Neural cell (in vitro differentiated cells): Measurements from ENCODE around the gene PRRX1. TPM values are rescaled to one million over a fixed set of nuclear protein-coding genes. Genes with fewer than 3 reads are reported as not detected.

Source experiments
- H2AFZ ChIP-seq: fragments of 200-600, 300-800 bp; sonication (generic), shearing (Covaris generic); 2 replicates; pipeline ENCODE4 v1.6.0; 2014; ENCODE audit warnings: low read depth, mild to moderate bottlenecking, antibody characterized with exemption, low read length, moderate library complexity
- H3F3A ChIP-seq: fragments of 200-600 bp; shearing (Covaris generic); 2 replicates; pipeline ENCODE4 v1.6.1; 2016; ENCODE audit warnings: mild to moderate bottlenecking, moderate library complexity, mixed read lengths, antibody characterized with exemption, low read length; ENCODE audit not compliant: insufficient read depth, poor library complexity, severe bottlenecking
- H3K27ac ChIP-seq: fragments of 200-600, 300-800 bp; sonication (generic), shearing (Covaris generic); 2 replicates; pipeline ENCODE4 v1.5.1; 2014; ENCODE audit warnings: mild to moderate bottlenecking, low read length, moderate library complexity
- H3K27me3 ChIP-seq: fragments of 300-800, 200-600 bp; sonication (generic), shearing (Covaris generic); 2 replicates; pipeline ENCODE4 v1.6.0; 2014; ENCODE audit warnings: mild to moderate bottlenecking, low read depth, low read length, moderate library complexity; ENCODE audit not compliant: insufficient read depth
- H3K36me3 ChIP-seq: fragments of 300-800, 200-600 bp; sonication (generic), shearing (Covaris generic); 2 replicates; pipeline ENCODE4 v1.5.1; 2014; ENCODE audit warnings: mild to moderate bottlenecking, antibody characterized with exemption, low read length, moderate library complexity; ENCODE audit not compliant: insufficient read depth
- H3K4me2 ChIP-seq: fragments of 300-800, 200-600 bp; sonication (generic), shearing (Covaris generic); 2 replicates; pipeline ENCODE4 v1.6.0; 2014; ENCODE audit warnings: mild to moderate bottlenecking, low read length
- H3K4me3 ChIP-seq: fragments of 300-800, 200-600 bp; sonication (generic), shearing (Covaris generic); 2 replicates; pipeline ENCODE4 v1.5.1; 2014; ENCODE audit warnings: mild to moderate bottlenecking, low read length, moderate library complexity
- H3K79me2 ChIP-seq: fragments of 200-600 bp; shearing (Covaris generic); replicated peaks from 2 replicates; pipeline ENCODE4 v1.6.0; 2014; ENCODE audit warnings: mild to moderate bottlenecking, low read length, moderate library complexity; ENCODE audit not compliant: insufficient read depth
- H3K9ac ChIP-seq: fragments of 300-800, 200-600 bp; sonication (generic), shearing (Covaris generic); 2 replicates; pipeline ENCODE4 v1.6.1; 2016; ENCODE audit warnings: mild to moderate bottlenecking, low read length, mixed read lengths
- H3K9me2 ChIP-seq: fragments of 200-600 bp; shearing (Covaris generic); 2 replicates; pipeline ENCODE4 v1.6.1; 2016; ENCODE audit warnings: mild to moderate bottlenecking, low read length, mixed read lengths; ENCODE audit not compliant: insufficient read depth
- H3K9me3 ChIP-seq: fragments of 200-600, 300-800 bp; sonication (generic), shearing (Covaris generic); 2 replicates; pipeline ENCODE4 v1.6.1; 2016; ENCODE audit warnings: mild to moderate bottlenecking, mixed run types, low read length, moderate library complexity, mixed read lengths
- H4K20me1 ChIP-seq: fragments of 200-600 bp; shearing (Covaris generic); 2 replicates; pipeline ENCODE4 v1.6.1; 2016; ENCODE audit warnings: mild to moderate bottlenecking, mixed run types; ENCODE audit not compliant: insufficient read depth
- CTCF ChIP-seq: fragments of 450-650 bp; IDR thresholded peaks from 2 replicates; pipeline ENCODE4 v1.5.1; 2014; ENCODE audit warnings: antibody characterized with exemption, mild to moderate bottlenecking, moderate library complexity; ENCODE audit not compliant: poor library complexity, severe bottlenecking
- EP300 ChIP-seq: fragments of 450-650 bp; conservative IDR thresholded peaks from 2 replicates; pipeline ENCODE4 v1.6.1; 2014; ENCODE audit warnings: antibody characterized with exemption, mild to moderate bottlenecking, moderate library complexity; ENCODE audit not compliant: poor library complexity, severe bottlenecking
- EZH2 ChIP-seq: fragments of 200-600, 300-800 bp; shearing (Covaris generic), sonication (generic); IDR thresholded peaks from 2 replicates; pipeline ENCODE4 v1.6.1; 2014; ENCODE audit warnings: antibody characterized with exemption, low read length, borderline replicate concordance, mild to moderate bottlenecking; ENCODE audit not compliant: insufficient read depth, poor library complexity, severe bottlenecking
- MXI1 ChIP-seq: fragments of 450-650 bp; conservative IDR thresholded peaks from 2 replicates; pipeline ENCODE4 v1.6.1; 2014; ENCODE audit warnings: antibody characterized with exemption, mild to moderate bottlenecking; ENCODE audit not compliant: poor library complexity, severe bottlenecking
- POLR2AphosphoS5 ChIP-seq: IDR thresholded peaks from 2 replicates; pipeline ENCODE4 v1.6.1; 2012
- RAD21 ChIP-seq: fragments of 450-650 bp; conservative IDR thresholded peaks from 2 replicates; pipeline ENCODE4 v1.6.1; 2014; ENCODE audit warnings: antibody characterized with exemption, mild to moderate bottlenecking, moderate library complexity
- SMC3 ChIP-seq: fragments of 450-650 bp; conservative IDR thresholded peaks from 2 replicates; pipeline ENCODE4 v1.6.1; 2014; ENCODE audit warnings: antibody characterized with exemption, mild to moderate bottlenecking, moderate library complexity; ENCODE audit not compliant: poor library complexity
- TAF1 ChIP-seq: IDR thresholded peaks from 2 replicates; pipeline ENCODE4 v1.6.1; 2012; ENCODE audit warnings: low read depth
- polyA plus RNA-seq: library from polyadenylated mRNA; depleted of rRNA; stranded (reverse); fragments of >200 nt; gene quantifications from 2 replicates; pipeline ENCODE4 v1.2.3, GENCODE V29; 2014
- TF ChIP-seq, protein P1 (sequence below): IDR thresholded peaks from 2 replicates; pipeline ENCODE4 v1.6.1; 2012; ENCODE audit warnings: borderline replicate concordance

The PRRX1 gene
- polyA plus RNA-seq, 1 donor from 2014 or later = 0.10 TPM

GRCh38 chr1:170758992-170759391, 95.1 kb downstream of the PRRX1 start:
- Histone ChIP-seq H3F3A (no peaks in the 10 kb centered on the region), H3K27ac (no peak overlapping the region), H3K9me2 (no peaks in the 10 kb centered on the region), H3K27me3 (no peaks in the 10 kb centered on the region), H3K79me2 (no peaks in the 10 kb centered on the region), H3K36me3 (no peaks in the 10 kb centered on the region), H3K9ac (no peak overlapping the region), H3K4me2 (no peak overlapping the region), H2AFZ (no peak overlapping the region), H3K9me3 (no peaks in the 10 kb centered on the region), H4K20me1 (no peaks in the 10 kb centered on the region), H3K4me3 (no peak overlapping the region)
- no peak for TF ChIP-seq MXI1
- TF ChIP-seq CTCF = no peak
- TF ChIP-seq, protein P1, sequence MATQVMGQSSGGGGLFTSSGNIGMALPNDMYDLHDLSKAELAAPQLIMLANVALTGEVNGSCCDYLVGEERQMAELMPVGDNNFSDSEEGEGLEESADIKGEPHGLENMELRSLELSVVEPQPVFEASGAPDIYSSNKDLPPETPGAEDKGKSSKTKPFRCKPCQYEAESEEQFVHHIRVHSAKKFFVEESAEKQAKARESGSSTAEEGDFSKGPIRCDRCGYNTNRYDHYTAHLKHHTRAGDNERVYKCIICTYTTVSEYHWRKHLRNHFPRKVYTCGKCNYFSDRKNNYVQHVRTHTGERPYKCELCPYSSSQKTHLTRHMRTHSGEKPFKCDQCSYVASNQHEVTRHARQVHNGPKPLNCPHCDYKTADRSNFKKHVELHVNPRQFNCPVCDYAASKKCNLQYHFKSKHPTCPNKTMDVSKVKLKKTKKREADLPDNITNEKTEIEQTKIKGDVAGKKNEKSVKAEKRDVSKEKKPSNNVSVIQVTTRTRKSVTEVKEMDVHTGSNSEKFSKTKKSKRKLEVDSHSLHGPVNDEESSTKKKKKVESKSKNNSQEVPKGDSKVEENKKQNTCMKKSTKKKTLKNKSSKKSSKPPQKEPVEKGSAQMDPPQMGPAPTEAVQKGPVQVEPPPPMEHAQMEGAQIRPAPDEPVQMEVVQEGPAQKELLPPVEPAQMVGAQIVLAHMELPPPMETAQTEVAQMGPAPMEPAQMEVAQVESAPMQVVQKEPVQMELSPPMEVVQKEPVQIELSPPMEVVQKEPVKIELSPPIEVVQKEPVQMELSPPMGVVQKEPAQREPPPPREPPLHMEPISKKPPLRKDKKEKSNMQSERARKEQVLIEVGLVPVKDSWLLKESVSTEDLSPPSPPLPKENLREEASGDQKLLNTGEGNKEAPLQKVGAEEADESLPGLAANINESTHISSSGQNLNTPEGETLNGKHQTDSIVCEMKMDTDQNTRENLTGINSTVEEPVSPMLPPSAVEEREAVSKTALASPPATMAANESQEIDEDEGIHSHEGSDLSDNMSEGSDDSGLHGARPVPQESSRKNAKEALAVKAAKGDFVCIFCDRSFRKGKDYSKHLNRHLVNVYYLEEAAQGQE = no peak
- no peak for TF ChIP-seq TAF1
- no peak for TF ChIP-seq EZH2
- no peak for TF ChIP-seq POLR2AphosphoS5
- no peak for TF ChIP-seq RAD21
- TF ChIP-seq SMC3 = no peak
- TF ChIP-seq EP300 = no peak

DNA sequence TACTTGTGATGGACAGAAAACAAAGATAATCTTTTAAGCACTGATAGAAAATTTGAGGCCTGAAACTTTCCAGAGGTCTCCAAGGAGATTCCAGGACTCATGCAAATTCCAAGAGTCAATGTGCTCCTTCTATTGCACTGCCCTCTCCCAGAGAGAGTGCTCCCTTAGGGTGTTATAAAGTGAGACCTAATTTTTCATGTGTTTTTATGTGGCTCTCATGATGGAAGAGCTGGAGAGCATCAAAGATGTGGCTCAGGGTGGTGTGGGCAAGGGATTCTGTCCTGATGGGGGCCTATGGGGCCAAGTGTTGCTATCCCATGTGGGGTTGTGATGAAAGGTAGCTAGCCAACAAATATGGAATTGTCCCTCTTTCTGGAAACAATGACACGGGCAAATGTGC, 101.3 kb downstream of the PRRX1 start:
- Histone ChIP-seq H3K9ac (no peak overlapping the region), H2AFZ (no peak overlapping the region), H3K4me3 (no peak overlapping the region), H4K20me1 (no peaks in the 10 kb centered on the region), H3K36me3 (no peaks in the 10 kb centered on the region), H3K4me2 (no peak overlapping the region), H3K9me3 (no peaks in the 10 kb centered on the region), H3K79me2 (no peaks in the 10 kb centered on the region), H3F3A (no peaks in the 10 kb centered on the region), H3K27me3 (no peaks in the 10 kb centered on the region), H3K9me2 (no peaks in the 10 kb centered on the region), H3K27ac (no peak overlapping the region)
- TF ChIP-seq, protein P1 = no peak
- TF ChIP-seq CTCF (no peak), MXI1 (no peak), RAD21 (no peak), POLR2AphosphoS5 (no peak), TAF1 (no peak), EP300 (no peak), EZH2 (no peak)
